HS-5 (cell line): Measurements from ENCODE around the gene TMEM184A.

Source experiments
- DNase-seq: peaks from one replicate; pipeline ENCODE4 v3.0.0-alpha.2; 2012; ENCODE audit warnings: low read depth

The TMEM184A gene

DNA sequence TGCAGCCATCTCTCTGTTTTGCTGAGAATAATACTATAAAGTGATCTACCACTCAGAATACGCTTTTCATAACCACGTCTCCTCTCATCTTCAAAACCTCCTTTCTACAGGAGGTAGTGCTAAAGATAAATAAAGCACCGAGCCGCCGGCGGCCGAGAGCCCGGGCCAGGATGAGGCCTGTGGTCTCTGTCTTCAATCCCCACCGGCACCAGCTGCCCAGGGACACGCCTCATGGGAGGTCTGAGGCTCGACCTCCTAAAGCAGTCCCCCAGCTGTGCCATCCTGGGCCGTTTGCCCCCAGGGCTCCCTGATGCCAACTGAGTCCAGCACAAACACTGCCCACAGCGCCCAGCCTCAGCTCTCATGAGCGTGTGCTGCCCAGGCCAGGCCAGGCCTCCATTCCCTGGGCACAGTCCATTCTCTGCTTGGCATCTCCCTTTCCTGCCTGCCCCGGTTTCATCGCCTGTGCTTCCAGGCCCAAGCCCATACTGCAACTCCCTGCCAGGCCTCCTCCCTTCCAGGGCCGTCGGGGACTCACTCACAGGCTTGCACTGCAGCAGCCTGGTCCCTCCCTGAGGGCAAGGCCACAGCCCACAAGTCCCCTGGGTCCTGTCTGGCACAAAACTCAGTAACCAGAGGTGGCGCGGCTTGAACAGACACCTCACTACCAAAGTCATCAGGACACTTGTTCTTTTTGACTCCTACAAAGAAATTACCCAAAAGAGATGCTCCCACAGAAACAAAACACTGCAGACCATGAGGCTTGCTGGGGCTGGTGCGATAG is 54.3 kb downstream of the TMEM184A start:
- no peak for DNase-seq

GRCh38 chr7:1500064-1500807 is 55.8 kb downstream of the TMEM184A start:
- no peak for DNase-seq

DNA sequence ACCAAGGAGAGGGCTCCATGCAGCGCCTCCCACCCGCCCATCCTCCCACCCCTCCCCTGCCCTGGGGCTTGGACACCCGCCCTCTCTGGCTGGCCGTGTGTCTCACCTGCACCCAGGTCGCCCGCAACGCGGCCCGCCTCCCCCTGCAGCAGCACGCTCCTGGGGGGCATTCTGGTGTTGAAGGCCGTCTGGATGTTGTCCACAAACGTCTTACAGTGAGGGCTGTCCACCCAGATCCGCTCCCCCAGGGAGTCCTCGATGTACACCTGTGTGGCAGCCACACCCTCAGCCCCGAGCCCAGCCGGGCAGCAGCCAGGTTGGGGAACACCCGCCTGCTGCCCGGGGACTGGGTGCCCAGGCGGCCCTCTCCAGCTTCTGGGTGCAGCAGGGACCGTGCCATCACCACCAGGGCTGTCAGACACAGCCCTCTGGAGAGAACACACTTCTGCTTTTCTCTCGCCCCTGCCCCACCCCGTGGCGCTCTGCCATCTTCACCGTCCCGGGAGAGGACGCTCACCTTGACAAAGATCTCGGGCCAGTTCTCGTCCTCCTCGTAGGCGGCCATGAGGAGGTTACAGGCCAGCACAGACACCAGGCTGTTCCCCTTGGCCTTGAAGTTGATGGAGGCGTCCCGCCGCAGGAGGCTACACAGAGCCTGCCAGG is 56.5 kb downstream of the TMEM184A start:
- DNase-seq: no peak

DNA sequence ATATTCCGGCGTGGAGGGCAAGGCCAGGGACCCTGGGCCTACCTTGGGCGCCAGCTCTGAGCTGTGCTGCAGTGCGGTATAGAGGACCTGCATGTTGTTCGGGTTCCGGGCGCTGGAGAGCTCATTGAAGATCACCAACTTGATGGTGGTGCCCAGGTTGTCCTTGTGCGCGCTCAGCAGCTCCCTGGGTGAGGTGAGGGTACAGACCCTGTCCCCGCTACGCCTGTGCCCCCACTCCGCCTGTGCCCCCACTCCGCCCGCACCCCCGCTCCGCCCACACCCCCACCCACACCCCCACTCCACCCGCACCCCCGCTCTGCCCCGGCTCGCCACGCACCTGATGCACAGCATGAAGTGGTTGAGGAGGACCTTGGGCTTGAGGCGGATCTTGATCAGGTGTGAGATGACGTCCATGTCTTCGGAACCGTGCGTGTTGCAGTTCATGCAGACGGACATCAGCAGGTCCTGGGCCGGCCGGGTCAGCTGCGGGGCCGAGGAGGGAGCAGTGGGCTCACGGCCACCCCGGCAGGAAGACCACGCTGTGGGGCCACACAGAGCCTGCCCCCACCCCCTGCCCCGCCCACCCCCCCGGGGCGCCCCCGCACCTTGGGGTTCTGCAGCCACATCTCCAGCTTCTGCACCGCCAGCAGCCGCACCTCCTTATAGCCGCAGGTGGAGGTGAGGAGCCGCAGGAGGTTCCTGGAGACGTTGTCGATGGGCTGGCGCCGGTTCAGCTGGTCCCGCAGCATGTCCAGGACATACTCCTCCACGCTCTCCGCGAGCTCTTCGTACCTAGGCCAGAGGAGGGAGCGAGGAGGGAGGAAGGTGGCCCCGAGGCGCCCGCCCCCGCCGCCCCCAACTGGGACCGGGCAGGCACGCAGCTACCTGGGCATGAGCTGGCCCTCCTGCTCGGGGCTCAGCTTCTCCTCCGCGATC is 57.4 kb downstream of the TMEM184A start:
- no peak for DNase-seq

- no peak for DNase-seq
These were observed 58.6 kb downstream of the TMEM184A start for GRCh38 chr7:1497293-1497927.

DNA sequence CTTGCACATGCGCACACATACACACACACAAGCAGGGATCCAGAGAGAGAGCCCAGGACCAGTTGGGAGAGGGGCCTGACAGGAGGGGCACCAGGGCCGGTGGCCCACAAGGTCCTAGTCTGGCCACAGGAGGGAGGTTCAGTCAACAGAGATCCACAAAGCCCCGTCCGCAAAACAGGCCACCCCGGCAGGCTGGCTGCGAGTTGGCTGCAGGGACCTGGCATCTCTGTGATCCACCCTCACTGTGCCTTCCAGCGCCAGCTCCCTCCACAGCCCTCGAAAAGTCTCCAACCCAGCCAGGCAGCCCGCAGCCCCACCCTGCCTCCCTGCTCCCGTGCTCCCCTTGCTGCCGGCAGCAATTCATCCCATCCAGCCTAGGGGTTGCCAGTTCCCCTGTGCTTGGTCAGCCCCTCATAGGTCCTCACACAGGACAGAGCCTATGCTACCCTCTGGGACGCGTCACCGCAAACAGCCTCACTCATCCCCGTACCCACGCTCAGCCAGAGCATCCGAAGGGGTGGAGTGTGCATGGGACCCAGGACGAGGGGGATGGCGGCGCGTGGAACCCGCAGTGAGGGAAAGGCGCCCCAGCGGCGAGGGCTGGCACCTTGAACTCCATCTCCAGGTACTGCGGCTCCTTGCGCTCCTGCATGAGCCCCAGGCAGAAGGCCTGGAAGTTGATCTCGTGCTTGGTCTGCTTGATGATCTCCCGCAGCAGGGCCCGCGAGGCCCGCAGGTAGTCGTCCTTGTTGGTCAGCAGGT is 59.3 kb downstream of the TMEM184A start:
- DNase-seq: no peak

DNA sequence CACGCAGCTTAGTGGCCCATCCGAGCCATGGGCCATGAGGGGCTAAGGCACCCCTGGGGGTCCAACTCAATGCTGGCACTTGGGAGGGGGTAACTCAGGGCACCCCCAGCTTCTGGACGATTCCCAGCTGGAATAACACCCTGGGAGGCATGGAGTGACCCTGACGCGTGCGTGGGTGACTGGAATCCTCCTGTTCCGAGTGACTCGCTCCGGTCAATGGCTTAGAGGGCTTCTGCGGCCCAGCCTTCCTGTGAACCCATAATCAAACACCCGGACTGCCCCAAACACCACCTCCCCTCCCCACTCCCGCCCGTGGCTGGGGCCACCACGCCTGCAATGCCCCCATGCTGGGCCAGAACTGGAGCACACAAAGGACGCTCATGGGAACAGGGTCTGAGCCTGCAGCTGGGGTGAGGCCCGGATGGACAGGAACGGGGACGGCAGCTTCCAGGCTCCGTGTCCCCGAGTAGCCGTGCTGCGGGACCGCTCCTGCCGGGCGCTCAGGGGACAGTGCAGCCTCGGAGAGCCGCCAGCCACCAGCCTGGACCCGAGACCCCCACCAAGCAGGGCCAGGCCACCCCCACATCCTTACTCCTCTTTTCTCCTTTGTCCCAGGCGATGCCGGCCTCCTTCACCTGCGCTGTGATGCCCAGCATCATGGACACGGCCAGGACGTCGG is 60.3 kb downstream of the TMEM184A start:
- DNase-seq: no peak

- DNase-seq: no peak
These were observed 61.0 kb downstream of the TMEM184A start for GRCh38 chr7:1494866-1495563.

- no peak for DNase-seq
These were observed 61.6 kb downstream of the TMEM184A start for GRCh38 chr7:1494447-1494846.

DNA sequence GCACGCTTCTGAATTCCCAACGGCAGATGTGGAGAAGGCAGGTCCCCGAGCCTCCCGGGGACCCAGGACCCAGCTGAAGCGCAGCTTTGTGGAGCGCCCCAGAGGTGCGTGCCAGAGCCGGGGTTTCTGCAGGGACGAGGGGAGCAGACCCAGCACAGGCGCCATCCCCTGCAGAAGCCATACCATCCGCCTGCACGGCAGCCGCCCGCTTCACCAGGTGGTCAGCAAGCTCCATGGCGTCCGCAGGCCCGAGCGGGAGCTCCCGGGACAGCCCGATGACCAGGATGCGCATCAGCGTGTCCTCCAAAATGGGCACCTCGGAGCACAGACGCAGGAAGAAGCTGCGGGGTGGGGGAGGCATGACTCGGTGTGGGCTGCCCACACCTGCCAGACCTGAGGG is 62.4 kb downstream of the TMEM184A start:
- DNase-seq: no peak

DNA sequence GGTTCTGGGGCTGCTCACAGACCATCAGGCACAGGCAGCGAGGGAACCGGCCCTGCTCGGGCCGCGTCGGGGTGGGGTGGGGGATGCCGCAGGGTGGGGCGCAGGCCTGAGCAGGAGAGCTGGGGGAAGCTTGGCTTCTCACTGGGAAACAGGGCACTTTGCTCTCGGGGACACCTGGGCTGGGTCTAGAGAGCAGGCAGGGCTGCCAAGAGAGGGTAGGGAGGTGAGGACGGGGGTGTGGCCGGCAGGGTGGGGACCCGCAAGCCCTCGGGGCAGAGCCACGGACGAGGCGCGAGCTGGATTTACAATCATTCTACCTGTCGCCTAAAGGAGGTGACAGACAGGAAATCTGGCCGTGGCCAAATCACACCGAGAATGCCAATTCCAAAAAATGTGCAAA is 62.9 kb downstream of the TMEM184A start:
- no peak for DNase-seq

DNA sequence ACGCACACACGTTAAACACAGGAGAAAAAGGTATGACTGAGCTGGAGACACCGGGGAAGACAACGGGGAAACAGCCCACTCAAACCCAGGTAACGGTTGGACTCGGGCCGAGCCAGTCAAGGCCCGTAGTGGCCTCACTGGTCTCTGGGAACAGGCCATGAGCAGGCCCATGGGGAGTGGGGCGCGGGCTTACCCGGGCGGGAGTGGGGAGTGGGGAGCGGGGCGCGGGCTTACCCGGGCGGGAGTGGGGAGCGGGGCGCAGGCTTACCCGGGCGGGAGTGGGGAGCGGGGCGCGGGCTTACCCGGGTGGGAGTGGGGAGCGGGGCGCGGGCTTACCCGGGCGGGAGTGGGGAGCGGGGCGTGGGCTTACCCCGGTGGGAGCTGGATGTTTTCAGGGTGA is 63.4 kb downstream of the TMEM184A start:
- DNase-seq: no peak
